GM23338 (cell line): ENCODE results near the gene ERH. TPM values are rescaled to one million over a fixed set of nuclear protein-coding genes. Genes with fewer than 3 reads are reported as not detected.

Experiments
- ATAC-seq: fragments of 200-7000 bp; cut with Tn5 transposase; 3 replicates; pipeline ENCODE4 v1.9.1; 2020
- DNase-seq: peaks from one replicate; pipeline ENCODE4 v3.0.0-alpha.2; 2015; ENCODE audit warnings: low spot score
- H2AFZ ChIP-seq: fragments of 200-600 bp; sonication (generic); 2 replicates; pipeline ENCODE4 v1.8.0; 2016; ENCODE audit warnings: antibody characterized with exemption, mild to moderate bottlenecking, moderate library complexity
- H3F3A ChIP-seq: fragments of 200-600 bp; sonication (generic); replicated peaks from 2 replicates; pipeline ENCODE4 v1.8.0; 2017; ENCODE audit warnings: antibody characterized with exemption, mixed run types, low read depth
- H3K27ac ChIP-seq: fragments of 200-600 bp; sonication (generic); 2 replicates; pipeline ENCODE4 v1.6.1; 2016; ENCODE audit warnings: low read depth
- H3K27me3 ChIP-seq: fragments of 200-600 bp; sonication (generic); 2 replicates; pipeline ENCODE4 v1.8.0; 2016; ENCODE audit warnings: mild to moderate bottlenecking, mixed run types, moderate library complexity; ENCODE audit not compliant: insufficient read depth
- H3K36me3 ChIP-seq: fragments of 200-600 bp; sonication (generic); 2 replicates; pipeline ENCODE4 v1.8.0; 2016; ENCODE audit warnings: mild to moderate bottlenecking; ENCODE audit not compliant: insufficient read depth
- H3K4me1 ChIP-seq: fragments of 200-600 bp; sonication (generic); 2 replicates; pipeline ENCODE4 v1.8.0; 2016; ENCODE audit warnings: mild to moderate bottlenecking, moderate library complexity; ENCODE audit not compliant: insufficient read depth
- H3K4me2 ChIP-seq: fragments of 200-600 bp; sonication (generic); 2 replicates; pipeline ENCODE4 v1.7.1; 2017; ENCODE audit warnings: mixed run types
- H3K4me3 ChIP-seq: fragments of 200-600 bp; sonication (generic); 2 replicates; pipeline ENCODE4 v1.6.1; 2016; ENCODE audit warnings: mixed run types
- H3K79me2 ChIP-seq: fragments of 200-600 bp; sonication (generic); replicated peaks from 2 replicates; pipeline ENCODE4 v1.8.0; 2017; ENCODE audit warnings: mild to moderate bottlenecking; ENCODE audit not compliant: insufficient read depth
- H3K9me2 ChIP-seq: fragments of 200-600 bp; sonication (generic); 2 replicates; pipeline ENCODE4 v1.8.0; 2017; ENCODE audit not compliant: insufficient read depth
- H4K20me1 ChIP-seq: fragments of 200-600 bp; sonication (generic); replicated peaks from 2 replicates; pipeline ENCODE4 v1.8.0; 2017; ENCODE audit warnings: mild to moderate bottlenecking; ENCODE audit not compliant: insufficient read depth
- H3K27ac Mint-ChIP-seq: 2 replicates; pipeline ENCODE4 v1.8.0; 2020; ENCODE audit warnings: inconsistent platforms, mild to moderate bottlenecking, moderate library complexity, mixed read lengths
- H3K27me3 Mint-ChIP-seq: 3 replicates; pipeline ENCODE4 v1.8.0; 2022; ENCODE audit warnings: low read depth, mild to moderate bottlenecking, moderate library complexity, mixed read lengths, inconsistent platforms; ENCODE audit not compliant: insufficient read depth, poor library complexity
- H3K36me3 Mint-ChIP-seq: 3 replicates; pipeline ENCODE4 v1.8.0; 2021; ENCODE audit warnings: low read depth, mild to moderate bottlenecking, inconsistent platforms, moderate library complexity, mixed read lengths
- H3K4me1 Mint-ChIP-seq: 3 replicates; pipeline ENCODE4 v1.8.0; 2020; ENCODE audit warnings: mild to moderate bottlenecking, inconsistent platforms, mixed read lengths
- H3K4me3 Mint-ChIP-seq: 3 replicates; pipeline ENCODE4 v1.8.0; 2021; ENCODE audit warnings: moderate library complexity, mild to moderate bottlenecking, inconsistent platforms, mixed read lengths
- H3K9me3 Mint-ChIP-seq: 3 replicates; pipeline ENCODE4 v1.8.0; 2020; ENCODE audit warnings: moderate library complexity, mild to moderate bottlenecking, inconsistent platforms, mixed read lengths
- CREB1 ChIP-seq: fragments of 250-450 bp; sonication (Bioruptor Pico); IDR thresholded peaks from 2 replicates; pipeline ENCODE4 v1.5.0; 2020; ENCODE audit warnings: low read depth, mild to moderate bottlenecking, moderate library complexity
- EZH2 ChIP-seq: fragments of 200-600 bp; sonication (generic); IDR thresholded peaks from one replicate; pipeline ENCODE4 v1.8.0; 2017; ENCODE audit warnings: antibody characterized with exemption, mild to moderate bottlenecking, low read depth; ENCODE audit not compliant: unreplicated experiment
- EZH2phosphoT487 ChIP-seq: fragments of 200-600 bp; sonication (generic); IDR thresholded peaks from one replicate; pipeline ENCODE4 v1.8.1; 2018; ENCODE audit warnings: antibody characterized with exemption; ENCODE audit not compliant: unreplicated experiment
- JUNB ChIP-seq: IDR thresholded peaks from one replicate; pipeline ENCODE4 v1.6.1; 2016; ENCODE audit warnings: antibody characterized with exemption; ENCODE audit not compliant: unreplicated experiment
- NANOG ChIP-seq: IDR thresholded peaks from 2 replicates; pipeline ENCODE4 v1.6.1; 2016; ENCODE audit warnings: antibody characterized with exemption, borderline replicate concordance
- POLR2AphosphoS5 ChIP-seq: IDR thresholded peaks from 2 replicates; pipeline ENCODE4 v1.6.1; 2016; ENCODE audit warnings: antibody characterized with exemption, low read depth
- STAT1 ChIP-seq: IDR thresholded peaks from one replicate; pipeline ENCODE4 v1.6.1; 2016; ENCODE audit warnings: antibody characterized with exemption; ENCODE audit not compliant: unreplicated experiment
- ZNF114 ChIP-seq: fragments of 250-450 bp; sonication (Bioruptor Pico); IDR thresholded peaks from 2 replicates; pipeline ENCODE4 v1.5.0; 2020; ENCODE audit warnings: mild to moderate bottlenecking, moderate library complexity
- ZNF331 ChIP-seq: fragments of 250-450 bp; sonication (Bioruptor Pico); IDR thresholded peaks from 2 replicates; pipeline ENCODE4 v1.5.0; 2020; ENCODE audit warnings: low read depth, mild to moderate bottlenecking, moderate library complexity
- polyA plus RNA-seq: library from polyadenylated mRNA; unstranded; fragments of >200 nt; fragmentation: Nextera tagmentation; extraction: Ambion mirVana; gene quantifications from 2 replicates; pipeline ENCODE4 v1.2.1, GENCODE V29; 2016
- total RNA-seq: library from RNA; depleted of rRNA; stranded (reverse); fragments of >200 nt; shearing (Covaris generic); gene quantifications from 2 replicates; pipeline ENCODE4 v1.2.3, GENCODE V29; 2014
- TF ChIP-seq, protein P1 (sequence below), 2 experiments: fragments of 200-600 bp in 1 of 2; sonication (generic) in 1 of 2; conservative IDR thresholded peaks; 2 replicates each; pipeline versions ENCODE4 v1.5.1 to v1.6.1; 2016 to 2017; ENCODE audit warnings: antibody characterized with exemption in 2 of 2, low read depth in 2 of 2, mild to moderate bottlenecking in 2 of 2, moderate library complexity in 1 of 2
- TF ChIP-seq, protein P2 (sequence below): IDR thresholded peaks from 2 replicates; pipeline ENCODE4 v1.6.1; 2016; ENCODE audit warnings: antibody characterized with exemption
- TF ChIP-seq, protein P3 (sequence below): IDR thresholded peaks from one replicate; pipeline ENCODE4 v1.6.1; 2018; ENCODE audit warnings: antibody characterized with exemption; ENCODE audit not compliant: unreplicated experiment
- TF ChIP-seq, protein P4 (sequence below): fragments of 250-450 bp; sonication (Bioruptor Pico); IDR thresholded peaks from 2 replicates; pipeline ENCODE4 v1.5.0; 2020; ENCODE audit warnings: mild to moderate bottlenecking, moderate library complexity

Gene ERH
- total and polyA plus RNA-seq, 2 experiments from 2014 or later, result 188 to 545 TPM

DNA sequence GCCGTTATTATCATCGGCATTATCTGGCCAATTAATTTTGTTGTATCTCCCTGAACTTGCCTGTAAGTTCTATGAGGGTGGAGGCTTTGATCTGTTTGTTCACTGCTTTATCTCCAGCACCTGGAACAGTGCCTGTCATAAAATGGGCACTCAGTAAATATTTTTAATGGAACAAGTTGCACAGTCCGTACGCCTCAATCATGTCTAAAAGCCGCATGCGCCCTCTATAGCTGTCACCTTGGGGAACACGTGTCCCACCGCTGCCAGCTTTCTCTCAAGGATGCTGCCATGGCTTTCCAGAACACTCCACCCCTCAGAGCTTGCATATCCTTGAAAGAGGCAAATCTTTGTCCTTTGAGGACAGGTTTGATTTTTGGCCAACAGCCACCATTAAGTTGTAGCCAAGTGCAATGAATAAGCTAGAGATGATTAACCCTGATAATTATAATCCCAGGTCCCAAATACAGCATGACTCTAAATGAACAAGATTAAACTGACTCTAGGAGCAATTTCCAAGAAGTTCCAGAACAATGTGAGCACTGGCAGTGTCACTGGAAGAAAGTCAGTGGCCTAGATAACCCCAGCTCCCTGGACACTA, 55.1 kb downstream of the ERH start:
- Histone ChIP-seq H3K79me2 (no peaks in the 10 kb centered on the region), H3F3A (no peaks in the 10 kb centered on the region), H3K4me2 (no peak overlapping the region), H3K4me3 (no peak overlapping the region), H3K36me3 (no peaks in the 10 kb centered on the region), H4K20me1 (no peaks in the 10 kb centered on the region), H2AFZ (no peak overlapping the region), H3K27me3 (no peaks in the 10 kb centered on the region), H3K27ac (no peak overlapping the region), H3K4me1 (peaks cover 3% of the 10 kb centered on the region; the same call in 1 of the 2 replicates), H3K9me2 (no peaks in the 10 kb centered on the region)
- no peaks in the 10 kb centered on the region for H3K36me3 Mint-ChIP-seq
- no peak for ATAC-seq
- TF ChIP-seq, protein P1, sequence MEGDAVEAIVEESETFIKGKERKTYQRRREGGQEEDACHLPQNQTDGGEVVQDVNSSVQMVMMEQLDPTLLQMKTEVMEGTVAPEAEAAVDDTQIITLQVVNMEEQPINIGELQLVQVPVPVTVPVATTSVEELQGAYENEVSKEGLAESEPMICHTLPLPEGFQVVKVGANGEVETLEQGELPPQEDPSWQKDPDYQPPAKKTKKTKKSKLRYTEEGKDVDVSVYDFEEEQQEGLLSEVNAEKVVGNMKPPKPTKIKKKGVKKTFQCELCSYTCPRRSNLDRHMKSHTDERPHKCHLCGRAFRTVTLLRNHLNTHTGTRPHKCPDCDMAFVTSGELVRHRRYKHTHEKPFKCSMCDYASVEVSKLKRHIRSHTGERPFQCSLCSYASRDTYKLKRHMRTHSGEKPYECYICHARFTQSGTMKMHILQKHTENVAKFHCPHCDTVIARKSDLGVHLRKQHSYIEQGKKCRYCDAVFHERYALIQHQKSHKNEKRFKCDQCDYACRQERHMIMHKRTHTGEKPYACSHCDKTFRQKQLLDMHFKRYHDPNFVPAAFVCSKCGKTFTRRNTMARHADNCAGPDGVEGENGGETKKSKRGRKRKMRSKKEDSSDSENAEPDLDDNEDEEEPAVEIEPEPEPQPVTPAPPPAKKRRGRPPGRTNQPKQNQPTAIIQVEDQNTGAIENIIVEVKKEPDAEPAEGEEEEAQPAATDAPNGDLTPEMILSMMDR (conservative IDR thresholded peaks at IDR 0.05; ENCODE audit: low read depth in 2 of 2), result no peak
- TF ChIP-seq, protein P2, sequence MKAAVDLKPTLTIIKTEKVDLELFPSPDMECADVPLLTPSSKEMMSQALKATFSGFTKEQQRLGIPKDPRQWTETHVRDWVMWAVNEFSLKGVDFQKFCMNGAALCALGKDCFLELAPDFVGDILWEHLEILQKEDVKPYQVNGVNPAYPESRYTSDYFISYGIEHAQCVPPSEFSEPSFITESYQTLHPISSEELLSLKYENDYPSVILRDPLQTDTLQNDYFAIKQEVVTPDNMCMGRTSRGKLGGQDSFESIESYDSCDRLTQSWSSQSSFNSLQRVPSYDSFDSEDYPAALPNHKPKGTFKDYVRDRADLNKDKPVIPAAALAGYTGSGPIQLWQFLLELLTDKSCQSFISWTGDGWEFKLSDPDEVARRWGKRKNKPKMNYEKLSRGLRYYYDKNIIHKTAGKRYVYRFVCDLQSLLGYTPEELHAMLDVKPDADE, result no peak
- TF ChIP-seq CREB1, result no peak
- no peak for TF ChIP-seq STAT1
- TF ChIP-seq, protein P3, sequence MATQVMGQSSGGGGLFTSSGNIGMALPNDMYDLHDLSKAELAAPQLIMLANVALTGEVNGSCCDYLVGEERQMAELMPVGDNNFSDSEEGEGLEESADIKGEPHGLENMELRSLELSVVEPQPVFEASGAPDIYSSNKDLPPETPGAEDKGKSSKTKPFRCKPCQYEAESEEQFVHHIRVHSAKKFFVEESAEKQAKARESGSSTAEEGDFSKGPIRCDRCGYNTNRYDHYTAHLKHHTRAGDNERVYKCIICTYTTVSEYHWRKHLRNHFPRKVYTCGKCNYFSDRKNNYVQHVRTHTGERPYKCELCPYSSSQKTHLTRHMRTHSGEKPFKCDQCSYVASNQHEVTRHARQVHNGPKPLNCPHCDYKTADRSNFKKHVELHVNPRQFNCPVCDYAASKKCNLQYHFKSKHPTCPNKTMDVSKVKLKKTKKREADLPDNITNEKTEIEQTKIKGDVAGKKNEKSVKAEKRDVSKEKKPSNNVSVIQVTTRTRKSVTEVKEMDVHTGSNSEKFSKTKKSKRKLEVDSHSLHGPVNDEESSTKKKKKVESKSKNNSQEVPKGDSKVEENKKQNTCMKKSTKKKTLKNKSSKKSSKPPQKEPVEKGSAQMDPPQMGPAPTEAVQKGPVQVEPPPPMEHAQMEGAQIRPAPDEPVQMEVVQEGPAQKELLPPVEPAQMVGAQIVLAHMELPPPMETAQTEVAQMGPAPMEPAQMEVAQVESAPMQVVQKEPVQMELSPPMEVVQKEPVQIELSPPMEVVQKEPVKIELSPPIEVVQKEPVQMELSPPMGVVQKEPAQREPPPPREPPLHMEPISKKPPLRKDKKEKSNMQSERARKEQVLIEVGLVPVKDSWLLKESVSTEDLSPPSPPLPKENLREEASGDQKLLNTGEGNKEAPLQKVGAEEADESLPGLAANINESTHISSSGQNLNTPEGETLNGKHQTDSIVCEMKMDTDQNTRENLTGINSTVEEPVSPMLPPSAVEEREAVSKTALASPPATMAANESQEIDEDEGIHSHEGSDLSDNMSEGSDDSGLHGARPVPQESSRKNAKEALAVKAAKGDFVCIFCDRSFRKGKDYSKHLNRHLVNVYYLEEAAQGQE, result no peak
- TF ChIP-seq, protein P4, sequence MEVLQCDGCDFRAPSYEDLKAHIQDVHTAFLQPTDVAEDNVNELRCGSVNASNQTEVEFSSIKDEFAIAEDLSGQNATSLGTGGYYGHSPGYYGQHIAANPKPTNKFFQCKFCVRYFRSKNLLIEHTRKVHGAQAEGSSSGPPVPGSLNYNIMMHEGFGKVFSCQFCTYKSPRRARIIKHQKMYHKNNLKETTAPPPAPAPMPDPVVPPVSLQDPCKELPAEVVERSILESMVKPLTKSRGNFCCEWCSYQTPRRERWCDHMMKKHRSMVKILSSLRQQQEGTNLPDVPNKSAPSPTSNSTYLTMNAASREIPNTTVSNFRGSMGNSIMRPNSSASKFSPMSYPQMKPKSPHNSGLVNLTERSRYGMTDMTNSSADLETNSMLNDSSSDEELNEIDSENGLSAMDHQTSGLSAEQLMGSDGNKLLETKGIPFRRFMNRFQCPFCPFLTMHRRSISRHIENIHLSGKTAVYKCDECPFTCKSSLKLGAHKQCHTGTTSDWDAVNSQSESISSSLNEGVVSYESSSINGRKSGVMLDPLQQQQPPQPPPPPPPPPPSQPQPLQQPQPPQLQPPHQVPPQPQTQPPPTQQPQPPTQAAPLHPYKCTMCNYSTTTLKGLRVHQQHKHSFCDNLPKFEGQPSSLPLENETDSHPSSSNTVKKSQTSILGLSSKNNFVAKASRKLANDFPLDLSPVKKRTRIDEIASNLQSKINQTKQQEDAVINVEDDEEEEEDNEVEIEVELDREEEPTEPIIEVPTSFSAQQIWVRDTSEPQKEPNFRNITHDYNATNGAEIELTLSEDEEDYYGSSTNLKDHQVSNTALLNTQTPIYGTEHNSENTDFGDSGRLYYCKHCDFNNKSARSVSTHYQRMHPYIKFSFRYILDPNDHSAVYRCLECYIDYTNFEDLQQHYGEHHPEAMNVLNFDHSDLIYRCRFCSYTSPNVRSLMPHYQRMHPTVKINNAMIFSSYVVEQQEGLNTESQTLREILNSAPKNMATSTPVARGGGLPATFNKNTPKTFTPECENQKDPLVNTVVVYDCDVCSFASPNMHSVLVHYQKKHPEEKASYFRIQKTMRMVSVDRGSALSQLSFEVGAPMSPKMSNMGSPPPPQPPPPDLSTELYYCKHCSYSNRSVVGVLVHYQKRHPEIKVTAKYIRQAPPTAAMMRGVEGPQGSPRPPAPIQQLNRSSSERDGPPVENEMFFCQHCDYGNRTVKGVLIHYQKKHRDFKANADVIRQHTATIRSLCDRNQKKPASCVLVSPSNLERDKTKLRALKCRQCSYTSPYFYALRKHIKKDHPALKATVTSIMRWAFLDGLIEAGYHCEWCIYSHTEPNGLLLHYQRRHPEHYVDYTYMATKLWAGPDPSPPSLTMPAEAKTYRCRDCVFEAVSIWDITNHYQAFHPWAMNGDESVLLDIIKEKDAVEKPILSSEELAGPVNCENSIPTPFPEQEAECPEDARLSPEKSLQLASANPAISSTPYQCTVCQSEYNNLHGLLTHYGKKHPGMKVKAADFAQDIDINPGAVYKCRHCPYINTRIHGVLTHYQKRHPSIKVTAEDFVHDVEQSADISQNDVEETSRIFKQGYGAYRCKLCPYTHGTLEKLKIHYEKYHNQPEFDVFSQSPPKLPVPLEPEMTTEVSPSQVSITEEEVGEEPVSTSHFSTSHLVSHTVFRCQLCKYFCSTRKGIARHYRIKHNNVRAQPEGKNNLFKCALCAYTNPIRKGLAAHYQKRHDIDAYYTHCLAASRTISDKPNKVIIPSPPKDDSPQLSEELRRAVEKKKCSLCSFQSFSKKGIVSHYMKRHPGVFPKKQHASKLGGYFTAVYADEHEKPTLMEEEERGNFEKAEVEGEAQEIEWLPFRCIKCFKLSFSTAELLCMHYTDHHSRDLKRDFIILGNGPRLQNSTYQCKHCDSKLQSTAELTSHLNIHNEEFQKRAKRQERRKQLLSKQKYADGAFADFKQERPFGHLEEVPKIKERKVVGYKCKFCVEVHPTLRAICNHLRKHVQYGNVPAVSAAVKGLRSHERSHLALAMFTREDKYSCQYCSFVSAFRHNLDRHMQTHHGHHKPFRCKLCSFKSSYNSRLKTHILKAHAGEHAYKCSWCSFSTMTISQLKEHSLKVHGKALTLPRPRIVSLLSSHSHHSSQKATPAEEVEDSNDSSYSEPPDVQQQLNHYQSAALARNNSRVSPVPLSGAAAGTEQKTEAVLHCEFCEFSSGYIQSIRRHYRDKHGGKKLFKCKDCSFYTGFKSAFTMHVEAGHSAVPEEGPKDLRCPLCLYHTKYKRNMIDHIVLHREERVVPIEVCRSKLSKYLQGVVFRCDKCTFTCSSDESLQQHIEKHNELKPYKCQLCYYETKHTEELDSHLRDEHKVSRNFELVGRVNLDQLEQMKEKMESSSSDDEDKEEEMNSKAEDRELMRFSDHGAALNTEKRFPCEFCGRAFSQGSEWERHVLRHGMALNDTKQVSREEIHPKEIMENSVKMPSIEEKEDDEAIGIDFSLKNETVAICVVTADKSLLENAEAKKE (CRISPR knock-in tag), result no peak
- TF ChIP-seq ZNF331, result no peak
- TF ChIP-seq EZH2phosphoT487, result no peak
- TF ChIP-seq NANOG, result no peak
- no peak for TF ChIP-seq EZH2
- no peak for TF ChIP-seq JUNB
- TF ChIP-seq ZNF114 (CRISPR knock-in tag), result no peak
- TF ChIP-seq POLR2AphosphoS5, result no peak
- H3K27ac Mint-ChIP-seq, result no peak overlapping the region
- peaks cover 4% of the 10 kb centered on the region for H3K27me3 Mint-ChIP-seq
- no peak for DNase-seq
- peaks cover 8% of the 10 kb centered on the region for H3K4me1 Mint-ChIP-seq
- no peak overlapping the region for H3K4me3 Mint-ChIP-seq
- H3K9me3 Mint-ChIP-seq, result no peaks in the 10 kb centered on the region; the same call in 2 of the 3 replicates
